ENCODE measurements around the gene MITF. TPM values are rescaled to one million over a fixed set of nuclear protein-coding genes. Genes with fewer than 3 reads are reported as not detected.

Gene MITF
- total and polyA plus RNA-seq, 2 of the 4 experiments (the other 2 are of a cell fraction) = 6.5 to 16.7 TPM

DNA sequence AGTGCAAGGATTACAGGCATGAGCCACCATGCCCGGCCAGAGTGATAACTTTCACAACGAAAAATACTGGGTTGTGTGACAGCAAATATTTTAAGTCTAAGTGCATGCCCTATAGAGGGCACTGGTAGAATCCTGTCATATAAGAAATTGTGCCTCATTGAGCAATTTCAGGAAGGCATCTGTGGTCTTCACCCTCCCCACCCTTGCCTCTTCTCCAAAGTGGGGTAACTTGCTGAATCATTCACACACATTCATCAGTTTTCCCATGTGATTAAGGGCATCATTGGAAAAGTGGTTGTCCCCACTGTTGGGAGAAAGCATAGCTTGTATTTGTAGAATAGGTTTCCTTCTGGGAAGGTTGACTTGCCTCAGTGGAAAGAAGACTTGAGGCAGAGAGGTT is 9.2 kb downstream of the MITF start:
- Histone ChIP-seq H3K9ac (ENCODE audit: low read depth, low read length) (no peak overlapping the region), H3K9me3 (ENCODE audit: control insufficient read depth, insufficient read depth, low read length) (peaks cover 6% of the 10 kb centered on the region), H2AK9ac (replicated peaks; ENCODE audit: low read depth, low read length, poor library complexity) (no peak overlapping the region), H4K20me1 (ENCODE audit: insufficient read depth, low read length) (peaks cover 3% of the 10 kb centered on the region; the same call in 1 of the 2 replicates), H3K4me2 (ENCODE audit: low read depth, low read length) (peak overlapping the region; percentile 83), H2BK5ac (ENCODE audit: low read depth, low read length, poor library complexity, severe bottlenecking) (peak overlapping the region; percentile 95), H4K5ac (ENCODE audit: low read depth, low read length) (peak overlapping the region; percentile 99), H3K79me1 (ENCODE audit: low read depth in 1 of 2, low read length in 2 of 2) (peaks cover 31 to 57% of the 10 kb centered on the region in 2 experiments), H3K4ac (ENCODE audit: low read depth, low read length) (peak overlapping the region; percentile 95), H3K14ac (replicated peaks; ENCODE audit: low read depth, low read length) (peak overlapping the region; percentile 91), H4K8ac (ENCODE audit: low read depth in 2 of 2, low read length in 2 of 2) (peak overlapping the region; percentile 28 to 83; a peak in 3 of 4 replicates), H3K56ac (ENCODE audit: extremely low read depth, insufficient read depth, low read length) (no peak overlapping the region), H3K4me1 (ENCODE audit: control insufficient read depth, insufficient read depth, low read length) (peaks cover 31% of the 10 kb centered on the region), H3K9me1 (ENCODE audit: insufficient read depth, low read length) (peaks cover 23% of the 10 kb centered on the region), H2AFZ (replicated peaks; ENCODE audit: low read length, poor library complexity) (no peak overlapping the region), H2BK15ac (ENCODE audit: low read depth, low read length) (peak overlapping the region; percentile 80), H3K18ac (ENCODE audit: low read depth, low read length) (peak overlapping the region; percentile 100), H3K27ac (ENCODE audit: insufficient read depth, low read length) (peak overlapping the region; percentile 87; the same call in 1 of the 2 replicates), H2BK20ac (ENCODE audit: low read depth, low read length) (peak overlapping the region; percentile 77), H3K4me3 (ENCODE audit: insufficient read depth, low read depth, low read length) (no peak overlapping the region), H3K36me3 (ENCODE audit: control insufficient read depth, insufficient read depth, low read length) (peaks cover 1% of the 10 kb centered on the region; the same call in 1 of the 2 replicates), H2AK5ac (ENCODE audit: low read depth, low read length) (peak overlapping the region; percentile 82), H3K27me3 (ENCODE audit: control insufficient read depth, insufficient read depth, low read length) (no peaks in the 10 kb centered on the region), H2BK120ac (ENCODE audit: low read depth, low read length) (peak overlapping the region; percentile 96), H3K23ac (ENCODE audit: low read depth, low read length) (peak overlapping the region; percentile 55), H4K91ac (ENCODE audit: insufficient read depth, low read depth, low read length) (peak overlapping the region; percentile 83)
- intact Hi-C loops (cut with micrococcal nuclease) (loop anchor here (2.0 kb wide), 1 partner anchor 14 kb away; no protein-coding TSS in a partner anchor), in situ Hi-C loops (cut with MboI; ENCODE audit: low sequenced_read_pairs) (no loop called here), dilution Hi-C loops (cut with HindIII; ENCODE audit: low sequenced_read_pairs, unreplicated experiment) (no loop called here)
- WGBS, 2 experiments (ENCODE audit: extremely low coverage in 2 of 2, insufficient read length in 1 of 2) = no CpG with 5 or more reads among the region's 2 CpGs
- CTCF ChIA-PET = no interaction called here
- ATAC-seq (ENCODE audit: low read depth) = no peak
- DNase-seq = no peak
- POLR2A ChIA-PET (ENCODE audit: unreplicated experiment) = no interaction called here
- no peak for TF ChIP-seq NFE2L2 (IDR thresholded peaks at IDR 0.05; ENCODE audit: low read depth, low read length)
- no peak for TF ChIP-seq MXI1 (IDR thresholded peaks at IDR 0.05; ENCODE audit: borderline replicate concordance, low read depth, low read length)
- no peak for TF ChIP-seq POLR2A (IDR thresholded peaks at IDR 0.05; ENCODE audit: low read depth, low read length)
- no peak for TF ChIP-seq RFX5 (IDR thresholded peaks at IDR 0.05; ENCODE audit: low read depth, low read length)
- TF ChIP-seq, protein P1, sequence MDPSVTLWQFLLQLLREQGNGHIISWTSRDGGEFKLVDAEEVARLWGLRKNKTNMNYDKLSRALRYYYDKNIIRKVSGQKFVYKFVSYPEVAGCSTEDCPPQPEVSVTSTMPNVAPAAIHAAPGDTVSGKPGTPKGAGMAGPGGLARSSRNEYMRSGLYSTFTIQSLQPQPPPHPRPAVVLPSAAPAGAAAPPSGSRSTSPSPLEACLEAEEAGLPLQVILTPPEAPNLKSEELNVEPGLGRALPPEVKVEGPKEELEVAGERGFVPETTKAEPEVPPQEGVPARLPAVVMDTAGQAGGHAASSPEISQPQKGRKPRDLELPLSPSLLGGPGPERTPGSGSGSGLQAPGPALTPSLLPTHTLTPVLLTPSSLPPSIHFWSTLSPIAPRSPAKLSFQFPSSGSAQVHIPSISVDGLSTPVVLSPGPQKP (IDR thresholded peaks at IDR 0.05; ENCODE audit: borderline replicate concordance, low read depth, low read length) = no peak
- TF ChIP-seq SMC3 (IDR thresholded peaks at IDR 0.05; ENCODE audit: low read depth, low read length) = no peak
- TF ChIP-seq BHLHE40 (IDR thresholded peaks at IDR 0.05; ENCODE audit: low read depth, low read length) = no peak
- no peak for TF ChIP-seq CHD1 (IDR thresholded peaks at IDR 0.05; ENCODE audit: low read depth, low read length)
- TF ChIP-seq CEBPB (IDR thresholded peaks at IDR 0.05; ENCODE audit: low read depth, low read length) = no peak
- no peak for TF ChIP-seq FOS (IDR thresholded peaks at IDR 0.05; ENCODE audit: low read depth, low read length)
- no peak for TF ChIP-seq MAFK (IDR thresholded peaks at IDR 0.05; ENCODE audit: low read depth, low read length)
- BruUV-seq (replicated peaks) = no TSS peak

Measured in IMR-90 (cell line).